Measurements from ENCODE around the gene MRPS14. TPM values are rescaled to one million over a fixed set of nuclear protein-coding genes. Genes with fewer than 3 reads are reported as not detected.

MRPS14 gene
- total and polyA plus RNA-seq, 2 donors (not counting 1 experiment from before 2014, with no cell fraction given): 9.1 to 29.4 TPM

DNA sequence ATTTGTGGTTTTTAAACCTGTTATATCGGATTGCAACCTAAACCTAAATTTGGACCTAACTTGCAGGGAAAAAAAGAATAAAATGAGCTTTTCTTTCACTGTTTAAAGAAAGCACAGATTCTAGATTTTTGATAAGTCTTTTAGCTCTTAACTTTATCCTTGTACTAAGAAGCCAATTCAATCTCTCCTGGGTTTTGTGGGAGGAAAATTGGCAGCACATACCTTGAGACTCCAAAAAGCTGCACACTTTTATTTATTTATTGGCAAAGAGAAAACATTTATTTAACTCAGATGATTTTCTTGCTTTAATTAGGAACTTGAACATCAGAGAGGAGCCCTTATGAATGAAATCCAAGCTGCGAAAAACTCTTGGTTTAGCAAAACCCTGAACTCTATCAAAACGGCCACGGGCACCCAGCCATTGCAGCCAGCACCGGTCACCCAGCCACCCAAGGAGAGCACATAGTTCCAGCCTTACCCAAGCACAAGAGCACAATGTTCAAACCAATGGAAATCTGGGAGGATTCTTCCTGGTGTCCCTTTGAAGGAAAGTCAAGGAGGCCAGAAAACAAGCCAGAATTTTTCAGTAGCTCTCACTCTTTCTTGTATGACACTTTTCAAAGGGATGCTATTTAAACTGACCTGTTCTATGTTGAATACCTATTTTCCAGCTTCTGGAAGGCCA, 33.5 kb downstream of the MRPS14 start:
- Mint-ChIP-seq H3K9me3 (ENCODE audit: insufficient read depth) (no peaks in the 10 kb centered on the region), H3K27ac (peak overlapping the region; percentile 92), H3K4me1 (peaks cover 20% of the 10 kb centered on the region), H3K27me3 (no peaks in the 10 kb centered on the region), H3K4me3 (peak overlapping the region; percentile 82)
- WGBS (ENCODE audit: insufficient coverage): 92% methylated on average over 4 of the region's 5 CpGs
- Histone ChIP-seq H3K9me3 (ENCODE audit: control extremely low read depth in 1 of 3, control insufficient read depth in 2 of 3, insufficient read depth in 1 of 3, low read length in 2 of 3) (no peaks in the 10 kb centered on the region), H4K20me1 (ENCODE audit: control insufficient read depth, insufficient read depth, low read length, poor library complexity, severe bottlenecking) (no peaks in the 10 kb centered on the region), H2AFZ (ENCODE audit: insufficient read depth, low read depth, low read length, poor library complexity, severe bottlenecking) (peak overlapping the region; percentile 74), H3K4me1 (ENCODE audit: control insufficient read depth in 2 of 2, insufficient read depth in 2 of 2, low read length in 2 of 2) (peaks cover 11 to 15% of the 10 kb centered on the region in 2 donors), H3K27me3 (replicated peaks in 1 of 4; ENCODE audit: control extremely low read depth in 1 of 4, control insufficient read depth in 3 of 4, insufficient read depth in 4 of 4, low read length in 3 of 4) (no peaks in the 10 kb centered on the region), H3K27ac (ENCODE audit: low read length in 2 of 2) (peak overlapping the region; percentile 87 to 90), H3K9ac (ENCODE audit: low read length) (peak overlapping the region; percentile 74), H3K4me3 (ENCODE audit: control extremely low read depth in 1 of 5, extremely low read depth in 1 of 5, insufficient read depth in 1 of 5, low read depth in 2 of 5, low read length in 4 of 5) (peak overlapping the region in 3 of 5 experiments; percentile 52 to 58 (median 53)), H3K36me3 (replicated peaks in 1 of 2; ENCODE audit: control extremely low read depth in 1 of 2, control insufficient read depth in 1 of 2, extremely low read depth in 1 of 2, insufficient read depth in 2 of 2, low read length in 1 of 2) (peaks cover 1 to 7% of the 10 kb centered on the region in 2 experiments), H3K4me2 (replicated peaks; ENCODE audit: low read depth, low read length, poor library complexity, severe bottlenecking) (peak overlapping the region; percentile 76), H3K79me2 (ENCODE audit: control insufficient read depth, insufficient read depth, low read length) (no peaks in the 10 kb centered on the region)
- TF ChIP-seq CTCF (IDR thresholded peaks at IDR 0.05) (no peak), EZH2 (IDR thresholded peaks at IDR 0.05; ENCODE audit: borderline replicate concordance, insufficient read depth, low read depth, low read length, poor library complexity, severe bottlenecking) (no peak)
- DNase-seq: no peak
- no peak for ATAC-seq (ENCODE audit: low read depth)
- ChIA-PET POLR2A (interaction anchor here (0.5 to 1.0 kb wide), 5 partner anchors 9 to 761 kb away, joined by 3 to 11 read pairs (median 3); partner anchors contain the start of gene CACYBP), CTCF (interaction anchor here (0.8 to 1.7 kb wide), 7 partner anchors 9 to 219 kb away, joined by 3 to 5 read pairs (median 3); no protein-coding TSS in a partner anchor)
- intact Hi-C loops (cut with micrococcal nuclease): loop anchor here (10.0 kb wide), 1 partner anchor 725 kb away; no protein-coding TSS in a partner anchor

- TF ChIP-seq CTCF (IDR thresholded peaks at IDR 0.05) (no peak), EZH2 (IDR thresholded peaks at IDR 0.05; ENCODE audit: borderline replicate concordance, insufficient read depth, low read depth, low read length, poor library complexity, severe bottlenecking) (no peak)
- CTCF ChIA-PET: interaction anchor here (0.9 to 1.7 kb wide), 5 partner anchors 9 to 218 kb away, joined by 3 to 5 read pairs (median 3); no protein-coding TSS in a partner anchor
- peak overlapping the region; percentile 26 for H3K27ac Mint-ChIP-seq
Observed at GRCh38 chr1:174988986-174989385, 34.2 kb downstream of the MRPS14 start.

More at GRCh38 chr1:174988986-174989385, 34.2 kb downstream of the MRPS14 start:
- H3K27me3 Mint-ChIP-seq: no peaks in the 10 kb centered on the region
- intact Hi-C loops (cut with micrococcal nuclease): no loop called here
- H3K9me3 Mint-ChIP-seq (ENCODE audit: insufficient read depth): no peaks in the 10 kb centered on the region
- Histone ChIP-seq H3K9me3 (ENCODE audit: control extremely low read depth in 1 of 3, control insufficient read depth in 2 of 3, insufficient read depth in 1 of 3, low read length in 2 of 3) (no peaks in the 10 kb centered on the region), H3K4me2 (replicated peaks; ENCODE audit: low read depth, low read length, poor library complexity, severe bottlenecking) (no peak overlapping the region), H3K27me3 (replicated peaks in 1 of 4; ENCODE audit: control extremely low read depth in 1 of 4, control insufficient read depth in 3 of 4, insufficient read depth in 4 of 4, low read length in 3 of 4) (no peaks in the 10 kb centered on the region), H3K9ac (ENCODE audit: low read length) (no peak overlapping the region), H3K4me3 (ENCODE audit: control extremely low read depth in 1 of 5, extremely low read depth in 1 of 5, insufficient read depth in 1 of 5, low read depth in 2 of 5, low read length in 4 of 5) (no peak overlapping the region), H3K27ac (ENCODE audit: low read length in 2 of 2) (peak overlapping the region in 1 of 2 donors; percentile 90), H2AFZ (ENCODE audit: insufficient read depth, low read depth, low read length, poor library complexity, severe bottlenecking) (no peak overlapping the region), H3K79me2 (ENCODE audit: control insufficient read depth, insufficient read depth, low read length) (no peaks in the 10 kb centered on the region), H3K36me3 (replicated peaks in 1 of 2; ENCODE audit: control extremely low read depth in 1 of 2, control insufficient read depth in 1 of 2, extremely low read depth in 1 of 2, insufficient read depth in 2 of 2, low read length in 1 of 2) (peaks cover 3 to 5% of the 10 kb centered on the region in 2 experiments), H3K4me1 (ENCODE audit: control insufficient read depth in 2 of 2, insufficient read depth in 2 of 2, low read length in 2 of 2) (peaks cover 11 to 15% of the 10 kb centered on the region in 2 donors), H4K20me1 (ENCODE audit: control insufficient read depth, insufficient read depth, low read length, poor library complexity, severe bottlenecking) (no peaks in the 10 kb centered on the region)
- POLR2A ChIA-PET: interaction anchor here (1.0 kb wide), 2 partner anchors 10 to 12 kb away, joined by 3 to 7 read pairs; no protein-coding TSS in a partner anchor
- H3K4me1 Mint-ChIP-seq: peaks cover 20% of the 10 kb centered on the region
- ATAC-seq (ENCODE audit: low read depth): no peak
- peak overlapping the region; percentile 2 for H3K4me3 Mint-ChIP-seq
- DNase-seq: no peak
- 100% methylated on average over 1 of the region's 3 CpGs for WGBS (ENCODE audit: insufficient coverage)

Measured in B cell (primary cell).